Endothelial cell of umbilical vein (primary cell): ENCODE results near the gene GJB1. TPM values are rescaled to one million over a fixed set of nuclear protein-coding genes. Genes with fewer than 3 reads are reported as not detected.

Experiments
- BruUV-seq: library from RNA; stranded (reverse); fragments of 400-500 nt; replicated peaks from 2 replicates; lab custom pipeline; 2021; lab: Mats Ljungman, UMichigan
- CTCF ChIA-PET: fragments of 300-600, 350-600 bp; sonication (Branson Sonifier 250); formaldehyde crosslinking; loops from one replicate; lab custom pipeline; 2021; ENCODE audit warnings: antibody characterized with exemption, inconsistent platforms; lab: Charles Lee
- POLR2A ChIA-PET: fragments of 300-600, 350-600 bp; sonication (Branson Sonifier 250); formaldehyde crosslinking; loops from one replicate; lab custom pipeline; 2021; ENCODE audit warnings: antibody characterized with exemption, inconsistent platforms; lab: Charles Lee
- DNase-seq: peaks from one replicate; pipeline ENCODE4 v3.0.0-alpha.2; 2011; ENCODE audit warnings: low read depth, low spot score
- FAIRE-seq: peaks from 2 replicates; lab custom pipeline; 2011; peaks lifted over from hg19 to GRCh38; lab: Jason Lieb, UNC
- H2AFZ ChIP-seq: 2 replicates; pipeline ENCODE4 v1.6.0; 2012; ENCODE audit warnings: low read depth, low read length, control low read depth, inconsistent platforms
- H3K27ac ChIP-seq: 2 replicates; pipeline ENCODE4 v1.5.1; 2011; ENCODE audit warnings: low read depth, mild to moderate bottlenecking, control low read depth, low read length, moderate library complexity; ENCODE audit not compliant: insufficient read depth
- H3K27me3 ChIP-seq, 2 experiments: 2 replicates each; pipeline versions ENCODE4 v1.6.0 to v1.6.1; 2011; ENCODE audit warnings: low read length in 2 of 2, mixed read lengths in 1 of 2; ENCODE audit not compliant: control insufficient read depth in 2 of 2, insufficient read depth in 2 of 2
- H3K36me3 ChIP-seq, 2 experiments: 2 replicates in 1 of 2; 3 replicates in 1 of 2; pipeline ENCODE4 v1.5.1; 2011; ENCODE audit warnings: low read length in 2 of 2, mild to moderate bottlenecking in 1 of 2, moderate library complexity in 1 of 2; ENCODE audit not compliant: control insufficient read depth in 2 of 2, insufficient read depth in 2 of 2; ENCODE audit errors: extremely low read depth in 1 of 2
- H3K4me1 ChIP-seq: 3 replicates; pipeline ENCODE4 v1.5.1; 2011; ENCODE audit warnings: mild to moderate bottlenecking, low read length; ENCODE audit not compliant: control insufficient read depth, insufficient read depth; ENCODE audit errors: extremely low read depth
- H3K4me2 ChIP-seq: 2 replicates; pipeline ENCODE4 v1.6.1; 2011; ENCODE audit warnings: low read length, control low read depth, mixed read lengths; ENCODE audit not compliant: insufficient read depth
- H3K4me3 ChIP-seq, 3 experiments: fragments of 200-600 bp in 1 of 3; sonication (generic), shearing (Covaris generic) in 1 of 3; replicated peaks in 1 of 3; 2 replicates each; pipeline ENCODE4 v1.5.1; 2011 to 2016; ENCODE audit warnings: control low read depth in 3 of 3, low read length in 3 of 3, mild to moderate bottlenecking in 2 of 3, inconsistent platforms in 1 of 3, low read depth in 1 of 3, moderate library complexity in 1 of 3; ENCODE audit not compliant: insufficient read depth in 1 of 3
- H3K79me2 ChIP-seq: 2 replicates; pipeline ENCODE4 v1.6.0; 2012; ENCODE audit warnings: low read length, inconsistent platforms; ENCODE audit not compliant: control insufficient read depth, insufficient read depth
- H3K9ac ChIP-seq: replicated peaks from 2 replicates; pipeline ENCODE3; 2011; ENCODE audit warnings: low read length, control low read depth; ENCODE audit not compliant: insufficient read depth; ENCODE audit errors: extremely low read depth
- H3K9me1 ChIP-seq: replicated peaks from 3 replicates; pipeline ENCODE4 v1.6.0; 2011; ENCODE audit warnings: mild to moderate bottlenecking, low read length; ENCODE audit not compliant: control insufficient read depth, insufficient read depth; ENCODE audit errors: extremely low read depth
- H3K9me3 ChIP-seq: replicated peaks from 2 replicates; pipeline ENCODE4 v1.5.1; 2012; ENCODE audit warnings: low read length, inconsistent platforms; ENCODE audit not compliant: control insufficient read depth, insufficient read depth
- H4K20me1 ChIP-seq: replicated peaks from 2 replicates; pipeline ENCODE3; 2011; ENCODE audit warnings: mild to moderate bottlenecking, low read length; ENCODE audit not compliant: control insufficient read depth, insufficient read depth; ENCODE audit errors: extremely low read depth
- EZH2 ChIP-seq: IDR thresholded peaks from 2 replicates; pipeline ENCODE4 v1.6.1; 2012; ENCODE audit warnings: borderline replicate concordance, low read depth, mild to moderate bottlenecking, moderate library complexity, low read length, inconsistent platforms; ENCODE audit not compliant: severe bottlenecking
- FOS ChIP-seq: IDR thresholded peaks from 2 replicates; pipeline ENCODE4 v1.6.1; 2011; ENCODE audit warnings: mild to moderate bottlenecking, low read length, moderate library complexity, borderline replicate concordance; ENCODE audit not compliant: insufficient read depth
- GATA2 ChIP-seq: IDR thresholded peaks from 2 replicates; pipeline ENCODE4 v1.7.0; 2011; ENCODE audit warnings: low read depth, mild to moderate bottlenecking, moderate library complexity, mixed read lengths, low read length; ENCODE audit not compliant: insufficient read length, insufficient read depth
- JUN ChIP-seq: IDR thresholded peaks from 2 replicates; pipeline ENCODE4 v1.6.1; 2011; ENCODE audit warnings: borderline replicate concordance, low read depth; ENCODE audit not compliant: insufficient read length, insufficient read depth
- MYC ChIP-seq: IDR thresholded peaks from one replicate; pipeline ENCODE4 v1.6.1; 2011; ENCODE audit warnings: mild to moderate bottlenecking, low read depth, low read length
- POLR2A ChIP-seq: IDR thresholded peaks from 2 replicates; pipeline ENCODE4 v1.6.1; 2012; ENCODE audit warnings: low read depth, mild to moderate bottlenecking, control low read depth, low read length
- POLR2AphosphoS5 ChIP-seq: IDR thresholded peaks from 2 replicates; pipeline ENCODE4 v1.6.1; 2012; ENCODE audit warnings: low read depth, mild to moderate bottlenecking, control low read depth, low read length, moderate library complexity; ENCODE audit not compliant: insufficient read depth
- dilution Hi-C: fragments of 300-500 bp; cut with MboI; formaldehyde crosslinking; loops from one replicate; pipeline ENCODE4 v1.15.0; 2019; ENCODE audit warnings: low sequenced_read_pairs; ENCODE audit not compliant: extremely low pct_ligation_motif_present
- intact Hi-C: fragments of 100-400 bp; cut with micrococcal nuclease; formaldehyde crosslinking; loops from one replicate; pipeline ENCODE4 v1.10.0; 2022
- polyA plus RNA-seq, 4 experiments: library from polyadenylated mRNA; depleted of rRNA in 3 of 4; stranded (reverse) in 3 of 4; unstranded in 1 of 4; fragments of >200 nt; gene quantifications; 2 replicates each; pipeline versions ENCODE4 v1.2.1 to v1.2.3, GENCODE V29; 2011 to 2012; ENCODE audit warnings: missing spikeins in 1 of 4
- total RNA-seq: library from RNA; stranded (reverse); gene quantifications from 2 replicates; pipeline ENCODE4 v1.2.3, GENCODE V29; 2021
- TF ChIP-seq, protein P1 (sequence below), 2 donors: IDR thresholded peaks; 1 replicate in 1 of 2; 2 replicates in 1 of 2; pipeline ENCODE4 v1.5.1; 2011; ENCODE audit warnings: low read length in 2 of 2, mild to moderate bottlenecking in 2 of 2, moderate library complexity in 2 of 2, control low read depth in 1 of 2, inconsistent platforms in 1 of 2, low read depth in 1 of 2; ENCODE audit not compliant: insufficient read depth in 1 of 2; ENCODE audit errors: extremely low read depth in 1 of 2
- TF ChIP-seq, protein P2 (sequence below): IDR thresholded peaks from 2 replicates; pipeline ENCODE4 v1.6.1; 2011; ENCODE audit not compliant: insufficient read depth, insufficient read length

The GJB1 gene
- total and polyA plus RNA-seq, 2 donors (not counting 3 experiments of a cell fraction or from before 2014, with no cell fraction given) = not detected

DNA sequence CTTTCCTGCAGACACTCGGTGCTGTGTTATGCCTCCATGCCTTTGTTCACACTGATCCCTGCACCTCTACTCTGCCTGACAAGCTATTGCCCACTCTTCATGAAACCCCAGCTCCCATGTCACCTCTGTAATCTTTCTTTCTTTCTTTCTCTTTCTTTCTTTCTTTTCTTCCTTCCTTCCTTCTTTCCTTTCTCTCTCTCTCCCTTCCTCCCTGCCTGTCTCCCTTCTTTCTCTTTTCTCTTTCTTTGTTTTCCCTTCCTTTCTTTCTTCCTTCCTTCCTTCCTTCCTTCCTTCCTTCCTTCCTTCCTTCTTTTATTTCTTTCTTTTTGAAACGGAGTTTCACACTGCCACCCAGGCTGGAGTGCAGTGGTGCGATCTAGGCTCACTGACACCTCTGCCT is 12.5 kb downstream of the GJB1 start:
- POLR2A ChIA-PET = no interaction called here

More for the DNA sequence above, 12.5 kb downstream of the GJB1 start:
- no peaks in the 10 kb centered on the region for H3K79me2 ChIP-seq
- H3K4me1 ChIP-seq = no peaks in the 10 kb centered on the region
- no peaks in the 10 kb centered on the region for H4K20me1 ChIP-seq
- H3K4me2 ChIP-seq = no peak overlapping the region
- FAIRE-seq (no peak), DNase-seq (no peak)
- intact Hi-C loops (no loop called here), dilution Hi-C loops (no loop called here)
- H3K27me3 ChIP-seq = no peaks in the 10 kb centered on the region
- no peak for TF ChIP-seq POLR2AphosphoS5
- TF ChIP-seq EZH2 = no peak
- TF ChIP-seq POLR2A = no peak
- TF ChIP-seq GATA2 = no peak
- TF ChIP-seq FOS = no peak
- TF ChIP-seq, protein P1, sequence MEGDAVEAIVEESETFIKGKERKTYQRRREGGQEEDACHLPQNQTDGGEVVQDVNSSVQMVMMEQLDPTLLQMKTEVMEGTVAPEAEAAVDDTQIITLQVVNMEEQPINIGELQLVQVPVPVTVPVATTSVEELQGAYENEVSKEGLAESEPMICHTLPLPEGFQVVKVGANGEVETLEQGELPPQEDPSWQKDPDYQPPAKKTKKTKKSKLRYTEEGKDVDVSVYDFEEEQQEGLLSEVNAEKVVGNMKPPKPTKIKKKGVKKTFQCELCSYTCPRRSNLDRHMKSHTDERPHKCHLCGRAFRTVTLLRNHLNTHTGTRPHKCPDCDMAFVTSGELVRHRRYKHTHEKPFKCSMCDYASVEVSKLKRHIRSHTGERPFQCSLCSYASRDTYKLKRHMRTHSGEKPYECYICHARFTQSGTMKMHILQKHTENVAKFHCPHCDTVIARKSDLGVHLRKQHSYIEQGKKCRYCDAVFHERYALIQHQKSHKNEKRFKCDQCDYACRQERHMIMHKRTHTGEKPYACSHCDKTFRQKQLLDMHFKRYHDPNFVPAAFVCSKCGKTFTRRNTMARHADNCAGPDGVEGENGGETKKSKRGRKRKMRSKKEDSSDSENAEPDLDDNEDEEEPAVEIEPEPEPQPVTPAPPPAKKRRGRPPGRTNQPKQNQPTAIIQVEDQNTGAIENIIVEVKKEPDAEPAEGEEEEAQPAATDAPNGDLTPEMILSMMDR (IDR thresholded peaks at IDR 0.05; ENCODE audit: extremely low read depth in 1 of 2, insufficient read depth in 1 of 2, low read depth in 1 of 2, low read length in 2 of 2) = no peak
- no peak for TF ChIP-seq MYC
- TF ChIP-seq JUN = no peak
- TF ChIP-seq, protein P2, sequence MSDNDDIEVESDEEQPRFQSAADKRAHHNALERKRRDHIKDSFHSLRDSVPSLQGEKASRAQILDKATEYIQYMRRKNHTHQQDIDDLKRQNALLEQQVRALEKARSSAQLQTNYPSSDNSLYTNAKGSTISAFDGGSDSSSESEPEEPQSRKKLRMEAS = no peak
- BruUV-seq = no TSS peak
- H3K9ac ChIP-seq = no peak overlapping the region
- no peak overlapping the region for H3K27ac ChIP-seq
- no peaks in the 10 kb centered on the region for H3K9me1 ChIP-seq
- no peak overlapping the region for H2AFZ ChIP-seq
- H3K4me3 ChIP-seq = no peak overlapping the region
- H3K36me3 ChIP-seq = peaks cover 0 to 5% of the 10 kb centered on the region in 2 experiments
- CTCF ChIA-PET = no interaction called here
- H3K9me3 ChIP-seq = no peaks in the 10 kb centered on the region
